ENCODE data around the gene SHISAL2B. TPM values are rescaled to one million over a fixed set of nuclear protein-coding genes. Genes with fewer than 3 reads are reported as not detected.

SHISAL2B gene
- not detected in 2 replicates for total RNA-seq

GRCh38 chr5:64690417-64691151 is at the start of gene SHISAL2B:
SHISAL2B (plus strand) TSS chr5:64690503; CDS start chr5:64690624, 121 bp downstream.

Other genes with a start within 250 kb of the SHISAL2B start
- not detected in 2 replicates for gene RGS7BP, start 184.5 kb upstream of the SHISAL2B start, total RNA-seq
- gene SREK1IP1, start 78.2 kb downstream of the SHISAL2B start, total RNA-seq = 19.6 and 21.5 TPM in 2 replicates
- gene CWC27, start 78.4 kb downstream of the SHISAL2B start, total RNA-seq = 24.1 and 32.5 TPM in 2 replicates